NCI-H2029 treated with DMSO at 0.1 percent for 48 hours (cell line): ENCODE data around the gene MORC3.

Experiments used
- DNase-seq: peaks from one replicate; lab custom pipeline; 2025; lab: John Stamatoyannopoulos, UW

The MORC3 gene

GRCh38 chr21:36423771-36424433, 103.9 kb downstream of the MORC3 start:
- no peak for DNase-seq

- DNase-seq = no peak
These were observed 104.6 kb downstream of the MORC3 start for GRCh38 chr21:36424592-36424991.

GRCh38 chr21:36425286-36425685, 105.3 kb downstream of the MORC3 start:
- no peak for DNase-seq
